CD4-positive, alpha-beta memory T cell (primary cell): ENCODE measurements around the gene RET. TPM values are rescaled to one million over a fixed set of nuclear protein-coding genes. Genes with fewer than 3 reads are reported as not detected.

Experiments
- CTCF ChIA-PET: fragments of 350-600 bp; sonication (Branson Sonifier 250); formaldehyde crosslinking; loops from one replicate; lab custom pipeline; 2021; ENCODE audit warnings: inconsistent platforms; ENCODE audit not compliant: partially characterized antibody; lab: Charles Lee
- POLR2A ChIA-PET: fragments of 350-600 bp; sonication (Branson Sonifier 250); formaldehyde crosslinking; loops from one replicate; lab custom pipeline; 2021; ENCODE audit not compliant: partially characterized antibody; lab: Charles Lee
- DNase-seq, 5 donors: peaks; one replicate each; pipeline versions ENCODE4 v3.0.0 to v3.0.0-alpha.2; 2020 to 2022; ENCODE audit warnings: mixed read lengths in 1 of 5
- H3K27ac ChIP-seq: one replicate; pipeline ENCODE4 v1.7.0; 2013; ENCODE audit warnings: low read depth, low read length
- H3K27me3 ChIP-seq: 2 replicates; pipeline ENCODE4 v1.7.0; 2013; ENCODE audit warnings: mild to moderate bottlenecking, low read length, moderate library complexity; ENCODE audit not compliant: insufficient read depth
- H3K36me3 ChIP-seq: 2 replicates; pipeline ENCODE4 v1.7.0; 2013; ENCODE audit warnings: mild to moderate bottlenecking, low read length, moderate library complexity; ENCODE audit not compliant: insufficient read depth
- H3K4me1 ChIP-seq: 2 replicates; pipeline ENCODE4 v1.7.0; 2013; ENCODE audit warnings: mild to moderate bottlenecking, low read length, moderate library complexity; ENCODE audit not compliant: insufficient read depth
- H3K4me3 ChIP-seq, 2 donors: one replicate each; pipeline ENCODE4 v1.7.0; 2013; ENCODE audit warnings: low read length in 2 of 2, mild to moderate bottlenecking in 1 of 2
- H3K9me3 ChIP-seq, 2 donors: one replicate each; pipeline ENCODE4 v1.7.0; 2013; ENCODE audit warnings: low read length in 2 of 2, control low read depth in 1 of 2; ENCODE audit not compliant: control insufficient read depth in 1 of 2
- H3K27ac Mint-ChIP-seq, 7 donors: one replicate each; pipeline ENCODE4 v1.8.0; 2020 to 2021; ENCODE audit warnings: mixed read lengths in 7 of 7, mild to moderate bottlenecking in 6 of 7, inconsistent platforms in 3 of 7, moderate library complexity in 3 of 7
- H3K27me3 Mint-ChIP-seq, 2 donors: one replicate each; pipeline ENCODE4 v1.8.0; 2020 to 2021; ENCODE audit warnings: mixed read lengths in 2 of 2
- H3K36me3 Mint-ChIP-seq, 2 donors: one replicate each; pipeline ENCODE4 v1.8.0; 2020 to 2021; ENCODE audit warnings: mixed read lengths in 2 of 2, inconsistent platforms in 1 of 2, mild to moderate bottlenecking in 1 of 2
- H3K4me1 Mint-ChIP-seq, 4 donors: one replicate each; pipeline ENCODE4 v1.8.0; 2020 to 2021; ENCODE audit warnings: mixed read lengths in 4 of 4, mild to moderate bottlenecking in 1 of 4
- H3K4me3 Mint-ChIP-seq, 8 donors: one replicate each; pipeline ENCODE4 v1.8.0; 2020 to 2021; ENCODE audit warnings: mixed read lengths in 8 of 8, mild to moderate bottlenecking in 7 of 8, moderate library complexity in 6 of 8, inconsistent platforms in 3 of 8
- H3K9me3 Mint-ChIP-seq, 8 donors: one replicate each; pipeline ENCODE4 v1.8.0; 2020 to 2021; ENCODE audit warnings: mixed read lengths in 8 of 8, mild to moderate bottlenecking in 5 of 8, inconsistent platforms in 3 of 8, moderate library complexity in 1 of 8
- intact Hi-C: fragments of 100-400 bp; cut with micrococcal nuclease; formaldehyde crosslinking; loops from one replicate; pipeline ENCODE4 v1.15.1; 2023
- polyA plus RNA-seq, 2 donors: library from polyadenylated mRNA; unstranded; fragments of 300-500 nt; fragmentation: Illumina TruSeq; gene quantifications; one replicate each; pipeline ENCODE4 v1.2.3, GENCODE V29; 2021
- total RNA-seq, 2 experiments: library from RNA; stranded (reverse); gene quantifications; one replicate each; pipeline ENCODE4 v1.2.3, GENCODE V29; 2021

RET gene
- total and polyA plus RNA-seq, 4 experiments from 2014 or later: not detected

- Histone ChIP-seq H3K36me3 (no peaks in the 10 kb centered on the region), H3K27me3 (no peaks in the 10 kb centered on the region), H3K4me1 (peaks cover 10% of the 10 kb centered on the region), H3K9me3 (no peaks in the 10 kb centered on the region), H3K27ac (no peak overlapping the region), H3K4me3 (no peak overlapping the region)
- H3K9me3 Mint-ChIP-seq: no peaks in the 10 kb centered on the region
- POLR2A ChIA-PET: no interaction called here
- no peak for DNase-seq
- intact Hi-C loops: no loop called here
- no peaks in the 10 kb centered on the region for H3K27me3 Mint-ChIP-seq
- H3K27ac Mint-ChIP-seq: peak overlapping the region in 1 of 7 donors; percentile 18
- H3K36me3 Mint-ChIP-seq: no peaks in the 10 kb centered on the region
- peaks cover 6 to 15% (median 8%) of the 10 kb centered on the region in 4 donors for H3K4me1 Mint-ChIP-seq
- CTCF ChIA-PET: interaction anchor here (1.1 kb wide), 1 partner anchor 22 kb away, joined by 3 read pairs; the partner anchor contains the start of gene CSGALNACT2
- no peak overlapping the region for H3K4me3 Mint-ChIP-seq
These were observed 39.2 kb downstream of the RET start for GRCh38 chr10:43115881-43116595.

- peaks cover 12 to 20% (median 13%) of the 10 kb centered on the region in 4 donors for H3K4me1 Mint-ChIP-seq
- Histone ChIP-seq H3K9me3 (no peaks in the 10 kb centered on the region), H3K4me3 (no peak overlapping the region), H3K27me3 (no peaks in the 10 kb centered on the region), H3K36me3 (no peaks in the 10 kb centered on the region), H3K4me1 (peaks cover 15% of the 10 kb centered on the region), H3K27ac (no peak overlapping the region)
- intact Hi-C loops: no loop called here
- H3K9me3 Mint-ChIP-seq: no peaks in the 10 kb centered on the region
- no peak overlapping the region for H3K4me3 Mint-ChIP-seq
- no peak overlapping the region for H3K27ac Mint-ChIP-seq
- DNase-seq: no peak
- no peaks in the 10 kb centered on the region for H3K36me3 Mint-ChIP-seq
- no peaks in the 10 kb centered on the region for H3K27me3 Mint-ChIP-seq
- CTCF ChIA-PET: interaction anchor here (1.1 kb wide), 1 partner anchor 21 kb away, joined by 3 read pairs; the partner anchor contains the start of gene CSGALNACT2
- POLR2A ChIA-PET: no interaction called here
These were observed 39.7 kb downstream of the RET start for GRCh38 chr10:43116596-43116995.

DNA sequence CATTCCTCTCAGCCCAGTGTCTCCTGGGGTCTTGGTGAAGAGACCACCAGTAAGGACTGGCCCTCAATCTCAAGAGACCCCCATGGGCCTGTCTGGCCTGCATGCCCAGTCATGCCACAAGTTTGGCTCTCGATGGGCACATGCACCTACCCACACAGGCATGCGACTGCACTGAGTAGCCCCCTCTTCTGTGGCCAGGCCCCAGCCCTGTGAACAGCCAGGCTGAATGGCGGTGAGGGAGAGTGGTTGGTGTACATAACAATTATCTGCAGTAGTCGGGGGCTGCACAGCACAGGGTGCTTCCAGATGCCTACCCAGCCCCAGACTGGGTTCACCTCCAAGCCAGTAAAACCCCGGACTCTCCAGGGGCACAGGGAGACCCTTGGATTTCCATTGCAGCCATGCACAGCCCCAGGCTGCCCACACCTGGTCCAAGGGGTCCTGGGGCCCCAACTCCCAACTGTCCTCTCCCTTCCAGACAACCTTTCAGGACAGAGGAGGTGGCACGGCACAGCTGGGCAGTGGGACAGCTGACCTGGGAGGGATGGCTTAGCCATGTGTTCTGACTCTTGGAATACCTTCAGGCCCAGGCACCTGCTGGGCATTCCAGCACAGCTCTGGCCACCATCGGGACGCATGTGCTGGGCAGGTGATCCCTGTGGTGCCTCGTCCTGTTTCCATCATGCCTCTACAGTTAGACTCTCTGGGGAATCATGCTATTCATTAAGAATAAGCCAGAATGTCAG, 40.3 kb downstream of the RET start:
- intact Hi-C loops: no loop called here
- ChIA-PET CTCF (interaction anchor here (1.1 kb wide), 1 partner anchor 21 kb away, joined by 3 read pairs; the partner anchor contains the start of gene CSGALNACT2), POLR2A (no interaction called here)
- Mint-ChIP-seq H3K4me3 (no peak overlapping the region), H3K36me3 (no peaks in the 10 kb centered on the region), H3K4me1 (peaks cover 12 to 26% (median 18%) of the 10 kb centered on the region in 4 donors), H3K9me3 (no peaks in the 10 kb centered on the region), H3K27ac (peak overlapping the region in 1 of 7 donors; percentile 57), H3K27me3 (no peaks in the 10 kb centered on the region)
- no peaks in the 10 kb centered on the region for H3K9me3 ChIP-seq
- DNase-seq: no peak
- H3K4me3 ChIP-seq: no peak overlapping the region
- no peaks in the 10 kb centered on the region for H3K27me3 ChIP-seq
- H3K36me3 ChIP-seq: no peaks in the 10 kb centered on the region
- no peak overlapping the region for H3K27ac ChIP-seq
- peaks cover 21% of the 10 kb centered on the region for H3K4me1 ChIP-seq

DNA sequence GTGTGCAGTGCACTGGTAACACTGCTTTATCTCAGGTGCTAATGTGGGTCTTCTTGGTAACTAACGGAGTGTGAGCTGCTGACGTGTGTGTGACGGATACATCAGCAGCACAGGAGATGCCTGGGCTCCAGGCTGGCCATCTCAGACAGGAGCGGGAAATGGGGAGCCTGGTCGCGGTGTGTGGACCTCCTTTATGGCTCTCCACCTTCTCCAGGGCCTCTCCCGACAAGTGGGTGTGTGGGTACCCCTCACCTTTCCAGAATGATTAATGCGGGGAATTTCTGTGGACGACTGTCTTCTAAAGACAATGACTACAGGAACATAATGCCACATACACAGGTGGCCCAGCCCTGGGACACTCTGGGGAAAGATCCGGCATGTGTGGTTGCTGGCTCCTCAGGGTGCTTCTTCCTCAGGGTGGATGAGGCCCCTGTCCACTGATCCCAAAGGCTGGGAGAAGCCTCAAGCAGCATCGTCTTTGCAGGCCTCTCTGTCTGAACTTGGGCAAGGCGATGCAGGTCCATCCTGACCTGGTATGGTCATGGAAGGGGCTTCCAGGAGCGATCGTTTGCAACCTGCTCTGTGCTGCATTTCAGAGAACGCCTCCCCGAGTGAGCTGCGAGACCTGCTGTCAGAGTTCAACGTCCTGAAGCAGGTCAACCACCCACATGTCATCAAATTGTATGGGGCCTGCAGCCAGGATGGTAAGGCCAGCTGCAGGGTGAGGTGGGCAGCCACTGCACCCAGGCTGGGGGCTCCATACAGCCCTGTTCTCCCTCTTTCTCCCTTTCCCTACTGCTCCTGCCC, 41.1 kb downstream of the RET start:
- ChIA-PET CTCF (no interaction called here), POLR2A (no interaction called here)
- Mint-ChIP-seq H3K36me3 (no peaks in the 10 kb centered on the region), H3K27ac (peak overlapping the region in 1 of 7 donors; percentile 57), H3K4me1 (peaks cover 12 to 27% (median 19%) of the 10 kb centered on the region in 4 donors), H3K4me3 (no peak overlapping the region), H3K27me3 (no peaks in the 10 kb centered on the region), H3K9me3 (no peaks in the 10 kb centered on the region)
- H3K9me3 ChIP-seq: no peaks in the 10 kb centered on the region
- no peaks in the 10 kb centered on the region for H3K27me3 ChIP-seq
- H3K36me3 ChIP-seq: no peaks in the 10 kb centered on the region
- H3K27ac ChIP-seq: no peak overlapping the region
- H3K4me1 ChIP-seq: peaks cover 21% of the 10 kb centered on the region
- H3K4me3 ChIP-seq: no peak overlapping the region
- DNase-seq: no peak
- intact Hi-C loops: no loop called here

DNA sequence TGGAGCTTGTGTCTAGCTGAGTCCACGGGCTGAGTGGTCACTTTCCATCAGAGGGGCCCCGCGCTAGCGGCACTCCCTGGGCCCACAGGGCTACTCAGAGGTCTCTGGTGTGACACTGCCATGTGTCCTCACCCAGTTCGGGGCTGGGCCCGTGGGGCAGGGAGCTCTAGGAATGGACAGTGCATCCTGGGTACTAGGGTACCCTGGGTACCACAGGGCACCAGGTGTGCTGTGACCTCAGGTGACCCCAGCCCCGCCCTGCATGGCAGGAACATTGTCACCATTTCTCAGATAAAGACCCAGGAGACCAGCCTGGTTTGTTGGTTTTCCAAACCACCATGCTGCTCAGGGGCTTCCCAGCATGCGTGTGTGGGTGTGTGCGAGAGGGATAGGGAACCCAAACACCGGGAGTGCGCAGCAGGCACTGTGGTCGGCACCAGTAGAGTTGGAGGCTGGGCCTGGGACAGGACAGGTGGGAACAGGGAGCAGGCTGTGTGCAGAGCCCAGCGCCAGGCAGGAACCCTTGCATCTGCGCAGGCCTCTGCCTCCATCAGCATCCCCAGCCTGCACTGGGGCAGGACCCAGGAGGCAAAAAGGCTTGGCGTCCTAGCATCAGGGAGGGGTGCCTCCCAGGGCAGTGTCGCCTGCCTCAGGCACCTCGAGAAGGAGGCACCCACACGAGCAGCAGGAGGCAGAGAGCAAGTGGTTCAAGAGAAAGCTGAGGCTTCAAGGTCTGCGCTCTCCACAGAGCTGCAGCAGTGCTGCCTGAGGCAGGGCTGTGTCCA, 42.0 kb downstream of the RET start:
- DNase-seq: no peak
- intact Hi-C loops: no loop called here
- Mint-ChIP-seq H3K9me3 (no peaks in the 10 kb centered on the region), H3K36me3 (no peaks in the 10 kb centered on the region), H3K27ac (peak overlapping the region in 2 of 7 donors; percentile 7 to 30), H3K27me3 (no peaks in the 10 kb centered on the region), H3K4me1 (peaks cover 12 to 27% (median 19%) of the 10 kb centered on the region in 4 donors), H3K4me3 (no peak overlapping the region)
- H3K9me3 ChIP-seq: no peaks in the 10 kb centered on the region
- H3K4me1 ChIP-seq: peaks cover 21% of the 10 kb centered on the region
- no peaks in the 10 kb centered on the region for H3K27me3 ChIP-seq
- no peak overlapping the region for H3K27ac ChIP-seq
- ChIA-PET CTCF (no interaction called here), POLR2A (interaction anchor here (4.3 kb wide), 1 partner anchor 19 kb away, joined by 39 read pairs; the partner anchor contains the start of gene CSGALNACT2)
- no peaks in the 10 kb centered on the region for H3K36me3 ChIP-seq
- H3K4me3 ChIP-seq: no peak overlapping the region

DNA sequence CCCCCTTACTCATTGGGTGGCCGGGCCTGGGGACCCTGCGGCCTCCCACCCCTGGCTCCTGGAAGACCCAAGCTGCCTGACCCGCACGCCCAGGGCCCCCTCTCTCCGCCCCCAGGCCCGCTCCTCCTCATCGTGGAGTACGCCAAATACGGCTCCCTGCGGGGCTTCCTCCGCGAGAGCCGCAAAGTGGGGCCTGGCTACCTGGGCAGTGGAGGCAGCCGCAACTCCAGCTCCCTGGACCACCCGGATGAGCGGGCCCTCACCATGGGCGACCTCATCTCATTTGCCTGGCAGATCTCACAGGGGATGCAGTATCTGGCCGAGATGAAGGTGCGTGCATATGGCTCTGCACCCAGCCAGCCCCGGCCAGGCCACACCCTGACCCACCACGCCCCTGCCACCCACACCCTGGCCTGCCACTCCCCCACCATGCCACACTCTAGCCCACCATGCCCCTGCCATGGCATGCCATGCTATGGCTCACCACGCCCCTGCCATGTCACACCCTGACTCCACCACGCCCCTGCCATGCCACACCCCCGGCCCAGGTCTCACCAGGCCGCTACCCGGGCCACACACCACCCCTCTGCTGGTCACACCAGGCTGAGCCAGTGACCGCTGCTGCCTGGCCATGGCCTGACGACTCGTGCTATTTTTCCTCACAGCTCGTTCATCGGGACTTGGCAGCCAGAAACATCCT, 42.7 kb downstream of the RET start:
- Histone ChIP-seq H3K4me3 (no peak overlapping the region), H3K36me3 (no peaks in the 10 kb centered on the region), H3K9me3 (no peaks in the 10 kb centered on the region), H3K27me3 (no peaks in the 10 kb centered on the region), H3K27ac (no peak overlapping the region), H3K4me1 (peaks cover 21% of the 10 kb centered on the region)
- ChIA-PET CTCF (interaction anchor here (0.9 kb wide), 1 partner anchor 27 kb away, joined by 3 read pairs; no protein-coding TSS in a partner anchor), POLR2A (interaction anchor here (0.6 to 4.3 kb wide), 3 partner anchors 19 to 673 kb away, joined by 3 to 39 read pairs (median 4); partner anchors contain the start of gene CSGALNACT2)
- Mint-ChIP-seq H3K27me3 (peaks cover 0 to 1% of the 10 kb centered on the region in 2 donors), H3K27ac (peak overlapping the region in 1 of 7 donors; percentile 12), H3K36me3 (no peaks in the 10 kb centered on the region), H3K9me3 (no peaks in the 10 kb centered on the region), H3K4me1 (peaks cover 12 to 27% (median 19%) of the 10 kb centered on the region in 4 donors), H3K4me3 (no peak overlapping the region)
- no peak for DNase-seq
- intact Hi-C loops: no loop called here
